Measurements from ENCODE around the gene RAB11FIP5.
"Not testable (repeated sequence)": the region's sequence is repeated elsewhere in the genome, so short reads cannot be mapped to it uniquely, and the experiment has no call there.

The RAB11FIP5 gene

DNA sequence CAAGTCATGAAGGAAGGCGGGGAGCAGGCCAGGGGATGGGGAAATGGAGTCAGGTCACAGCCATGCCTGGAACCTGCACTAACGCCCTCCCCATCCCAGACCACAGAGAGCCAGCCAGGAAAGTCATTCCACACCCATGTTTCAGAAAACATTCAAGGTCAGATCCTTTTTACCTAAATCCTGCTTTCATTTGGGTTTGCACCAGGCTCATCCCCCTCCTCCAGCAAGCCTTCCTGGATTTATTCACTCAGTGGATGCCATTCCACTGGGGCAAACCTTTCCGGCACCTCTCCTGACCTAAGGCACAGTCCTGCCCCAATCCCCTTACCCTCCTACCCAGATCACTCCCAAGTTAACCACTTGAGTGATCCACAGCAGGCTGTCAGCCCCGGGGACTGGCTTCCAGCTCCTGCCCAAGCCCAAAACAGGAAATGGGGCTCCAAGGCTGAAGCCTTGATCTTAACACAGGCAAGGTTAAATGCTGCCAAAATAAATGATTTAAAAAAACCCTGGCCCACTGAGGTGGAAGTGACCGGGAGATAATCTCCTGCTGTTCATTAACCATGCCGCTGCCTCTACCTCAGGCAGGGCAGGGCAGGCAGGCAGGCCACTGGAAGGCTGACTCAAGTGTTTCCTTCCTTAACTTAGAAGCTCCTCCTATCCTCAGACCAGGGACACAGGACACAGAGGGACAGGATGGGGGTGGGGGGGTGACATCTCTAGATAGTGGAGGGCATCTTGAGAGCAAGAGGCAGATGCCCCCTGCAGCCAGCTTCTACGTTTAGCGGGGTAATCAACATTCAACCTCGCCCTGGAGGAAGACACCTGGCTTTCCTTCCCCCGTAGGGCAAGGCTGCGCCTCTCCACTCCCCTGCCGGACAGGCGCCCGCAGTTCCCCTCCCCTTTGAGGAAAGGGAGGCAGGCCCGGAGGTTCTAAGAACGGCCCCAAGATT is 1.4 kb downstream of the RAB11FIP5 start:
- DNase-seq, result peak; percentile 5

- DNase-seq, result no peak
These were observed 2.3 kb downstream of the RAB11FIP5 start for GRCh38 chr2:73110168-73111072.

DNA sequence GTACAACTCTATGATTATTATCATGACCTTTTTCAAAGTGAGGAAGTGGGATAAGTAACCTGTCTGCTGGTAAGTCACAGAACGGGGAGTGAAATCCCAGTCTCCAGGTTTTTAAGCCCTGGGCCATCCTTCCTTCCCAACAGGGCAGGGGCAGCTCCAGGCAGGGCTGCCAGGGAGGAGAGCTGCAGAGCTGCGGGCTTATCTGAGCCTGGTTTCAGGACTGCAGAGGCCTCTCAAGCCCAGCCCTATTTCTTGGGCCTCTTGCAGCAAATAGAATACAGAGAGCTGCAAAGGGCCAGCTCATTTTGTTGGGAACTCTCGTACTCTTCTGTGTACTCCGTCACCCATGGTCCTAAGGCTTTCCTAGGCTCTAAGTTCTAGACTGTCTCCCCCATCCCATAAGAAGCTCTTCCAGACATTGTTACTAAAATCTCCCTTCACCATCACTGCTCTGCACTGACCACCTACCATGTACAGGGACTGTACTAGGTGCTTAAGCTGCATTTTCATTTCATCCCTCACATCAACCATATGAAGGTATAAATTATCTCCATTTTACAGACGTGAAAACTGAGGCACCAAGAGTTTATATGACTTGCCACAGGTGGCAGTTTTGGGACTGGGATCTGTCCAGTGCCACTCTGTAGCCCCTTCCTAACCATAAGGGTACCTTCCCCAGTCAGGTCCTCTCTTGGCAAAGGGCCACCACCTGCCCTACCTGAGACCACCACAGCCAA is 3.1 kb downstream of the RAB11FIP5 start:
- DNase-seq, result no peak

DNA sequence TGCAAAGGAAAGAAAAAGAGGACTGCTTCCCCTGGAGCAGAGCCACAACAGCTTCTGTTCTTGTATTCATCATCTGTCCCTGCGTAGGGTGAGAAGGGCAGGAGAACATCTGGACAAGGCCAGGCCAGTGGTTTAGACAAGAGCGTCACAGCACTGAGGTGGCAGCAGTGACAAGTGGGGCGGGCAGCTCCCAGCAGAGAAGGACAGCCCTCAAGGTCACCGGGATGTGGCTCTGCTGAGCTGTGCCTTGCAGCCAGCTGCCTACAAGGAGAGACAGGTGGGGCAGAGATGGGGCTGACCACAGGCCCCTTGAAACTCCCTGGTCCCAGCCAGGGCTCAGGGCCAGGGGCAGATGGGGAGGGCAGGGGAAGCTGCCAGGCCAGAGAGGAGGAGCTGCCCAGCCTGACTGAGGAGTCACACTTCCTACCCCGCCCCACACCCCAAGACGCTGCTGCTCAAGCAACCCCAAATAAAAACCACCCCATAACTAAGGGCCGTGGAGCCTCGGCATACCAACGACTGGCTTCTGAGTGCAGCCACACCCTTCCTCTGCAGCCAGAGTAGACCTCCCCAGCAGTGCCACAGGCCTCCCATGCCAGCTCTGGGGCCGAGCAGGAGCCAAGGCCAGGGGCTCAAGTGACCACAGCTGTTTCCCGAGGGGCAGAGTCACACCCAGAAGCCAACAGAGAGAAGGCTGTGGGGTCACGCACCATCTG is 5.4 kb downstream of the RAB11FIP5 start:
- DNase-seq, result peak; percentile 34

- DNase-seq, result no peak
These were observed 6.0 kb downstream of the RAB11FIP5 start for GRCh38 chr2:73106791-73107190.

GRCh38 chr2:73105511-73105971 is 7.2 kb downstream of the RAB11FIP5 start:
- DNase-seq, result no peak

DNA sequence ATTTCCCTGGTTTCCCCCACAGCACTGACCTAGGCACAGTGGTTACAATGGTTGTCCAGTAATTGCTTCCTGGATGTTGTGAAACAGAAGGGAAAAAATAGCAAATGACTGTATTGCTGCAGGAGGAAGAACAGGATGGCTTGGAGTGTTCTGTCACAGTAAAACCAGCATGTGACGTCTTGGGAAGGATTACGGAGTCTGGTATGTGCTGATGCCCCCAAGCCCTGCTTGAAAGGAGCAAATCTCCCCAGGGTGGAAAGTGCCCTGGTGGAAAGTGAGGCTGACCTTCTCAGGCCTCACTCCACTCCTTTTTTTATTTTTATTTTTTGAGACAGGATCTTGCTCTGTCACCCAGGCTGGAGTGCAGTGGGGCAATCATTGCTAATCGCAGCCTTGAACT is 7.8 kb downstream of the RAB11FIP5 start:
- DNase-seq, result no peak

DNA sequence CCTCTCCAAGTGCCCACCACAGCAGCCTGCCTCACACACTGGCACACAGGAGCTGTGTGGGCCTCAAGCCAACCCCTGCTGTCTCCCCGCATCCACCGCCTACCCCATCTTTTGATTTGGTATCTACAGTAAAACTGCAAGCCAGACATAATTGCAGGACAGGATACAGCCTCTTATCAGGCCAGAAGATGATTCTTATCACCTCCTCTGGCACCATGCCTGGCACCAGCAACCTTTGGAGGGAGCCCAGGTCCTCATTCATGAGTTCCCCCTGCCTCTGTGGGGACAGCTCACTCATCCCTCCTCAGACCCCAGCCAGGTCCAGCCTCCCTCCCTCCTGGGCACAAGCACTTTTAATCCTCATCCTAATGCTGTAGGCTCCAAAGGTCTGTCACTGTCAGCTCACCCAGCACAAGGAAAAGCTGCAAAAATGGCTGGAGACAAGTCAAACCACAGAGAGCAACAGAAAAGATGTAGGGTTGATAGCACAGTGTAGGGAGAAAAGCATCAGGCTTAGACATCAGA is 9.7 kb downstream of the RAB11FIP5 start:
- DNase-seq, result no peak

DNA sequence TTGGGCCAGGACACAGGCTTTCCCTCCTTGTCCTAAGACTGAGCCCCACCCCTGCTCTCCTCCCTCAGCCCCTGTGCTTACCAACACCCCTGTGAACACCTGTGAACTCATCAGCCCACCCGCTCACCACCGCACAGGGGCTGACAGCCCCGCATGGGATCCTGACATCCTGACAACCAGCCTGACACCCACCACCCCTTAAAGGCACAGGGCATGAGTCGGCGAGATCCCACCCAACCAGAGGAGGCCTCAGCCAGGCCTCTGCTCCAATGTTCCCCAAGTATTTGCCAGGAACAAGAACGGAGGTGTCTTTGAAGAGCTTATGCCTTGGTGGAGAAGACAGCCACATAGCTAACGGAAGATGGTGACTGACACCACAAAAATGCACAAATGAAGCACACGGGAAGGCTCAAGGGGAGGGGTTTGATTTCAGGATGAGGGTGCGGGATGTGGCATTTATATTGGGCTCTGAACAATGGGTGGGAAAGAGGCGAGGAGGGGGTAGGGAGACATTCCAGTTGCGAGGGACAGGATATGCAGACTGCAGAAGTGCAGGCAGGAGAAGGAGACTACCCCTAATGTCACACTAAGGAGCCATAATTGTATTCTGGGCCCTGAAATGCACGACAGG is 11.0 kb downstream of the RAB11FIP5 start:
- no peak for DNase-seq

DNA sequence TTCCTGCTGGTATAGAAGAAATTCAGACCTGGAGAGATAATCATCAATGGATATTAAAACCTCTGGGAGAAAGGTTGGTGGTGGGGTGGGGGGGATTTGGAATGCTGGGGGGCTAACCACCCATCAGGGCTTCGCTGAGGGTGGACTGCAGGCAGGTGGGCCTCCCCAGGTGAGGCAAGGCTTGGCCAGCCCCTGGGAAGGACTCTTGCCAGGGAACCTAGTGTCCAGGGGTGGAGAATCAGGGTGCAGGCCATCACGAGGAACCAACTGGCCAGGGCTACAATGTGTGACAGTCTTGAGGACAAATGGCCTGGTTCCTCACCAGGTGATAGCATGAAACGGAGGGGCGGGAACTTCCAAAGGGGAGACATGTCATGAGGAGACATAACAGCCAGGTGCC is 11.8 kb downstream of the RAB11FIP5 start:
- no peak for DNase-seq

- no peak for DNase-seq
These were observed 13.3 kb downstream of the RAB11FIP5 start for GRCh38 chr2:73099486-73099885.

- no peak for DNase-seq
These were observed 16.8 kb downstream of the RAB11FIP5 start for GRCh38 chr2:73095910-73096309.

- DNase-seq, result not testable (repeated sequence)
These were observed 19.0 kb downstream of the RAB11FIP5 start for GRCh38 chr2:73093601-73094218.

- DNase-seq, result no peak
These were observed 20.5 kb downstream of the RAB11FIP5 start for GRCh38 chr2:73092146-73092783.

DNA sequence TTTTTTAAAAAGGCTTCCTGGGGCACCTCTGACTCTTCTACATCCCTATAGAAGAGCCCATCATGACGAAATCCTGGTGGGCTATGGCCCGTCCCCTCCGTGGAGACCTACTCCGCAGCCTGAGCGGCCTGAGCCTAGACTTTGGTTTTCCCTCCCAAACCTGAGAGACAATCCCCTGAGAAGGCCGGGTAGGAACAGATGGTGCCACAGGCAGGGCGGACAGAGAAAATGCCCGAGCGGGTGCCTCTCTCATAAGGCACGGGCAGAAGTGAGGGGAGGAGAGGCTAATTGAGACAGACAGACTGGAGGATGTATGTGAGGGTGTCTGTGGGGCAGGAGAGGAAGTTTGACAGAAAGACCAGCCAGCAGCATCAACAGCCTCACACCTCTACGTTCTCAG is 21.1 kb downstream of the RAB11FIP5 start:
- no peak for DNase-seq

DNA sequence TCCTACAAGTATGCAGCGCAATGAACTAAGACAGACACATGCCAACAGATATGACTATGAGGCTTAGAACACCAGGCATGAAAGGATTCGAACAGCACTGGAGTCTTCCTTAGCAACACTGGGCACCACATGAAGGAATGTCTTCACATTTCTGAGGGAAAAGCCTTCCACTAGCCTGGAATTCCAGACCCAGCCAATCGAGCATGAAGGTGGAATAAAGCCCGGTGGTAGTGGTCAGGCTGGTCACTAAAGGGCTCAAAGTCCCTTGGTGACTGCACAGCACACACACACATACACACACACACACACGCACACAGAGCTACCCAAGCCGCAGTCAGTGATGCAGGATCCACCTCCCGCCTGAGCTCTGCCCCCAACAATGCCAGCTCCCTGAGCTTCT is 21.6 kb downstream of the RAB11FIP5 start:
- DNase-seq, result no peak

GRCh38 chr2:73089270-73090030 is 23.3 kb downstream of the RAB11FIP5 start:
- no peak for DNase-seq

DNA sequence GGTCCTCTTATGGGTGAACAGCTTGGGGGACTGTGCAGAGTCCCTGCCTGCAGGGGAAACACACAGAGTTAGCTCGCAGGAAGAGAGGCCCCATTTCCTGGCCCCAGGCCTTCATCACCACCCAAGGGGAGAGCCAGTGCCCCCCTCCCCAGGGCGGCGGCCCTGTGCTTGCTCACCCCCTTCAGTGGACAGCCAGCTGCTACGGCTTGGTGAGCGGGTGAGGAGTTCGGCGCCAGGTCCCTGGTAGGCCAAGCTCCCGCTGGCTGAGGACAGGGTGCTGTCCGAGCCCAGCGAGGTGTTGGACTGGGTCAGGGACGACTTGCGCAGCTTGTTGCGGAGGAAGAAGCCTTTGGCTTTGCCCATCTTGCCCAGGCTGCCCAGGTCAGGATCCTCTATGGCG is 24.0 kb downstream of the RAB11FIP5 start:
- DNase-seq, result no peak

DNA sequence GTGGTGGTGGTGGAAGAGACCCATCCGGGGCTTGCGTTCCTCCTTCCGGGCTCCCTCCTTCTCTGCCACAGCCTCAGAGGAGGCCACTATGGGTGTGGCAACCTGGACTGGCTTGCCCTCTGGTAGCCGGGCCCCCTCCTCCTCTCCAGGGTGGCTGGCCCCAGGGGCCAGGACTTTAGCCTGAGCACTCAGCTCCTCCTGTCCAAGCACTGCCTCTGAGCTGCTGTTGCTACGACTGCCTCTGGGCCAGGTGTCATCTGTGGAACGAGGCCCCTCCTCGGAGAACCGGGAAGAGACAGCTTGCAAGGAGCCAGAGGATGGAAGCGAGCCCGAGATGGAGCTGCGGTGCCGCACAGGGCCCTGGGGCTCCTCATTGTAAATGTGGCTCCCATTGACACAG is 24.5 kb downstream of the RAB11FIP5 start:
- no peak for DNase-seq

DNA sequence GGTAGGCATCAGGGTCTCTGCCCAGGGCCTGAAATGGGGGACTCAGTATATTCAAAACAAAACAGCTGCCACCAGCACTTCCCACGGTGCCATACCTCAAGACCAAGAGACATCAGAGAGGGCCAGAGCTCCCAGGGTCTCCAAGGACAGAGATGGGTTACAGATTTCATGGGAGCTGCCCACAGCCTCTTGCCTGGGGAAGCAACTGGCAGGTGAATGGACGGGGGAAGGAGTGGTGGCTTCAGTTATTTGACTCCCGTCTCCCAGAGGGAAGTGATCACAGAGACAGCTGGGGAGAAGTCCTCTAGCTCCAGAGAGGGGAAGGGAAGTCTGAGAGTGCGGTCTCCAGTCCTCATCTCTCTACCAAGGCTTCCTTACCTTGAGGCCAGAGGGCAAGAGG is 25.4 kb downstream of the RAB11FIP5 start:
- DNase-seq, result no peak
